ENCODE measurements around the gene NPIPA1.
"Not testable (repeated sequence)": the region's sequence is repeated elsewhere in the genome, so short reads cannot be mapped to it uniquely, and the experiment has no call there.

NPIPA1 gene

GRCh38 chr16:14930971-14931370 lies 6.3 kb upstream of the NPIPA1 start:
- DNase-seq = not testable (repeated sequence)

- DNase-seq = not testable (repeated sequence)
Measured at GRCh38 chr16:14932581-14933375, 4.5 kb upstream of the NPIPA1 start.

DNA sequence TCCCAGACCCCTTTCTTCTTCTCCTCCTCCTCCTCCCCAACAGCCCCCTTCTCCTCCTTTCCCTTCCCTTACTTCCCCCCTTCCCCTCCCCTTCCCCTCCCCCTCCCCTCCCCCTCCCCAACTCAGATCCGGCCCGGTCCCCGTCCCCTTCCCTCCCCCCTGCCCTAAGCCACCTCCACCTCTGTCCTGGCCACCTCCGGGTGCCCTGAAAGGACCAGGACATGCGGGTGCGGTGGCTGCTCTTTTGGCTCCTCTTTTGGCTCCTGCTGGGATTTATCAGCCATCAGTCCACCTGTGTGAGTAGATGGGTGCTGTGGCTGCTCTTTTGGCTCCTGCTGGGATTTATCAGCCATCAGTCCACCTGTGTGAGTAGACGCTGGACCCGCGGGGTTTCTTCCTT lies 751 bp downstream of the NPIPA1 start:
- DNase-seq = not testable (repeated sequence)

DNA sequence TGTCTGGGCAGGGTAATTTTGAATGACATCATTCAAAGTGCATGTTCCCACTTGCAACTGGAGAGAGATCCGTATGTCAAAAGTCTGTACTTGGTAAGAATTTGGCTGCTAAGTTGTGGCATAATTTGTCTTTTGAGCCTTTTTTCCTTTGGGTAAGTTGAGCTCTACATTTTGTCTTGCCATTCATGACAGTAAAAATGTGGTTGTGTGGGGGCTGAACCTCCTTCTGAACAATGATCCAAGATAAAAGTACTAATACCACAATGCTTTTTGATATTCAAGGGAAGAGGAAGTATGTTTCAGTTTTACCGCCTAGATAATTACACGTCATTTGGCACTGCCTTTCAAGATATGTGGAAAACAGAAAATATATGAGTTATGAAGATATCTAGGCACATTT lies 5.4 kb downstream of the NPIPA1 start:
- not testable (repeated sequence) for DNase-seq

GRCh38 chr16:14955546-14956231 lies 18.4 kb downstream of the NPIPA1 start:
- no peak for DNase-seq

DNA sequence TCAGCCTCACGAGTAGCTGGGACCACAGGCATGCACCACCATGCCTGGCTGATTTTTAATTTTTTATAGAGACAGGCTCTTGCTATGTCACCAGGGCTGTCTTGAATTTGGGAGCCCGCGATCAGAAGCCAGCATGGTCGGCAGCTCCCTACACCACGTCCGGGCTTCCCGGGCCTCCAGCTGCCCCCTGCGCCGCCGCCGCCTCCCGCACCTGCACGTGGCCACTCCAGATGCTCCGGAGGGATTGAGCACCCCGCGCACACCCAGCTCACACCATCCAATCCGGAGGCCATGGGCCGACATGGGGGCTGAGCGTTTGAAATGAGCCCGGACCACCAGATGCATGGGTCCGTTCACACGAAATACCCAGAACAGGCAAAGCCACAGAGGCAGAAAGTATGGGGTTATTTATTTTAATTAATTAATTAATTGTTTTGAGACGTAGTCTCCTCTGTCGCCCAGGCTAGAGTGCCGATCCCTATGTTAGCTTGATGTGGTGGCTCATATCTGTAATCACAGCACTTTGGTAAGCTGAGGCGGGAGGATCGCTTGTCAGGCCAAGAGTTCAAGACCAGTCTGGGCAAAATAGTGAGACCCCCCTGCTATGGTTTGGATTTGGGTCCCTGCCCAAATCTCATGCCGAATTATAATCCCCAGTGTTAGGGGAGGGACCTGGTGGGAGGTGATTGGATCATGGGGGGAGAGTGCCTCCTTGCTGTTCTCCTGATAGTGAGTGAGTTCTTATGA lies 20.5 kb downstream of the NPIPA1 start:
- no peak for DNase-seq

- no peak for DNase-seq
Measured at GRCh38 chr16:14958323-14958600, 21.0 kb downstream of the NPIPA1 start.

DNA sequence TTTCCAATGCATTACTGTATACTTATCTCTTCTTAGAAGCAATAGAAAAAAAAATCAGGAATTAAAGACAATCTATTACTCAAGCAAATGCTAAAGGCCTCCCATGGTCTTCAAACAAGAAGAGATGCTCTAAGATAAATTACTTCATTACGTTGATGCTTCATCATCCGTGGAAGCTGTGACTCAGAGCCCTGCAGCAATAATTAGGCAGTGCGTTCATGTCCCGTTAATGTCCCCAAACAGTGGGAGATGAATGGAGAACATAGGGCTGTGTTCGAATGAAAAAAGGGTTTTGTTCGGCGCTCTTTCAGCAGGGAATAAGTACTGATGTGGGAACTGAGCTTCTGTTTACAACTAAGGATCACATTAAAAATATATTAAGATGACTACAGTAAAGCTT lies 21.7 kb downstream of the NPIPA1 start:
- DNase-seq = no peak

DNA sequence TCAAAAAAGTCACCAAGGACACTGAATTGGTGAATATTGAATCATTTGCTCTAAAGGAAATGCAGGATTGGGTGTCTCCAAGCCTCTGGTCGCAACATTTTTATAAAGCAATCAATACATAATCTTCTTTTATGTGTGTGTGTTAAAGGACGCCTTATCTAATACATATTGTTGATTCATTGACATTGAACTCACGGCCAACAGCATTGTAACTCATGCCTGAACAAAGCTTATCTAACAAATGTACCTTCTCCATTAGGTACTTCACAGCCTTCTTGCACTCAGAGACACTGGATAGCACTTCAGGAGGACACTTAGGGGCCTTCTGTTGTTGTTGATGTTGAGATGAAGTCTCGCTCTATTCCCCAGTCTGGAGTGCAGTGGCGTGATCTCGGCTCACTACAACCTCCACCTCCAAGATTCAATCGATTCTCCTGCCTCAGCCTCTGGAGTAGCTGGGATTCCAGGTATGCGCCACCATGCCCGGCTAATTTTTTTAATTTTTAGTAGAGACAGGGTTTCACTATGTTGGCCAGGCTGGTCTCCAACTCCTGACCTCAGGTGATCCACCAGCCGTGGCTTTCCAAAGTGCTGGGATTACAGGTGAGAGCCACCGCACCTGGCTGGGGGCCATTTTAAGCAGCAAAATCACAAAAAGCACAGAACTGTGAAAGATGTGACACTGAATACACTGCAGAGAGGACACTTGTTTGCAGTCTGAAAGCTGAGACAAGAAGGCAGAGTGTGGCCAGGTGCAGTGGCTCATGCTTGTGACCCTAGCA lies 24.4 kb downstream of the NPIPA1 start:
- no peak for DNase-seq

DNA sequence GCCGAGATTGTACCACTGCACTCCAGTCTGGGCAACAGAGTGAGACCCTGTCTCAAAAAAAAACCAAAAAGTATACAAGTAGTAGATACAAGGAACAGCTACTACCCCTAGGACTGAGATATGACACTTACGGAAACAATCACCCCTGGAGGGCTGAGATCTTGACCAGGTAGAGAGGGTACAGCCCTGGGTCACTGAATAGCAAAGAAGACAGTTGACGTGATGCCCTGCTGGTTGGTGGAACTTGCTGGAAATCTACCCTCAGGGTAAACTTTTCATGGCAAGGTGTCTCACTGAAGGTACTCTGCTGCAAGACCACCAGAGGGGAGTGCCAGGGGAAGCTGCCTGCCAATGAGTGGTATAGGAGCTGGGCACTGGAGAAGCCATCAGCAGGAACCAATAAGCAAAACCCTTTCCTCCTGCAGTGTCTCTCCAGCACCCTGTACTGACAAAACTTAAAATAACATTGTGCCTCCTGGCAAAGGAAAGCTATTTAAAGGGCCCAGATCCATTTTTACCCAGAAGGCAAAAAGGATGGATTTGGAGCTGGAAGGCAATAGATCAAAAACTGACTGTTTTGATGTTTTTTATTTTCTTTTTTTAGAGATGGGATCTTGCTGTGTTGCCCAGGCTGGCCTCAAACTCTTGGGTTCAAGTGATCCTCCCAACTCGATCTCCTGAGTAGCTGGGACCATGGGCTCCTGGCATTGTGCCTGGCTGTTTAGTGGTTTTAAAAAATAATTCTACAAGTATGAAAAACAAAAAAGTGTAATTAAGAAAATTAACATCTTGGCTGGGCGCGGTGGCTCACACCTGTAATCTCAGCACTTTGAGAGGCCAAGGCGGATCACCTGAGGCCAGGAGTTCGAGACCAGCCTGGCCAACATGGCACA lies 26.3 kb downstream of the NPIPA1 start:
- no peak for DNase-seq

- no peak for DNase-seq
Measured at GRCh38 chr16:14965328-14965727, 28.1 kb downstream of the NPIPA1 start.

GRCh38 chr16:14969795-14970194 lies 32.6 kb downstream of the NPIPA1 start:
- DNase-seq = not testable (repeated sequence)

DNA sequence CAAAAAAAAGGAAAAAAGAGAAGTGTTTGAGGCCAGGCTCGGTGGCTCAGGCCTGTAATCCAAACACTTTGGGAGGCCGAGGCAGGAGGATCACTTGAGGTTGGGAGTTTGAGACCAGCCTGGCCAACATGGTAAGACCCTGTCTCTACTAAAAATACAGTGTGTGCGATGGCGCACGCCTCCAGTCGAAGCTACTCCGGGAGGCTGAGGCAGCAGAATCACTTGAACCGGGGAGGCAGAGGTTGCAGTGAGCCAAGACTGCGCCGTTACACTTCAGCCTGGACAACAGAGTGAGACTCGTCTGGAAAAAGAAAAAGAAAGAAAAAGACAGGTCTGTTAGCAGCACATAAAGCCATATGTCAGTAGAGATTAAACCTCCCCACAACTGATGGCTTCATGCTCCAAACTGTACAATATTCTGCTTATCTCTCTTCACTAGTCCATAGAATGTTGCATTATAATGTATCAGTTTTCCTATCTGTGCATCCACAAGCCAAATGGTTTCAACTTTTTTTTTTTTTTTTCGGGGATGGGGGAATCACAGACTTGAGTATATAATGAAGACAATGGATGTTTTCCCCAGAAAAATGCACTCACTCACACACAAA lies 34.5 kb downstream of the NPIPA1 start:
- DNase-seq = not testable (repeated sequence)

GRCh38 chr16:14973785-14974322 lies 36.6 kb downstream of the NPIPA1 start:
- not testable (repeated sequence) for DNase-seq

- DNase-seq = peak in 1 of 5 donors; percentile 77
Measured at GRCh38 chr16:14974331-14974655, 37.0 kb downstream of the NPIPA1 start.

DNA sequence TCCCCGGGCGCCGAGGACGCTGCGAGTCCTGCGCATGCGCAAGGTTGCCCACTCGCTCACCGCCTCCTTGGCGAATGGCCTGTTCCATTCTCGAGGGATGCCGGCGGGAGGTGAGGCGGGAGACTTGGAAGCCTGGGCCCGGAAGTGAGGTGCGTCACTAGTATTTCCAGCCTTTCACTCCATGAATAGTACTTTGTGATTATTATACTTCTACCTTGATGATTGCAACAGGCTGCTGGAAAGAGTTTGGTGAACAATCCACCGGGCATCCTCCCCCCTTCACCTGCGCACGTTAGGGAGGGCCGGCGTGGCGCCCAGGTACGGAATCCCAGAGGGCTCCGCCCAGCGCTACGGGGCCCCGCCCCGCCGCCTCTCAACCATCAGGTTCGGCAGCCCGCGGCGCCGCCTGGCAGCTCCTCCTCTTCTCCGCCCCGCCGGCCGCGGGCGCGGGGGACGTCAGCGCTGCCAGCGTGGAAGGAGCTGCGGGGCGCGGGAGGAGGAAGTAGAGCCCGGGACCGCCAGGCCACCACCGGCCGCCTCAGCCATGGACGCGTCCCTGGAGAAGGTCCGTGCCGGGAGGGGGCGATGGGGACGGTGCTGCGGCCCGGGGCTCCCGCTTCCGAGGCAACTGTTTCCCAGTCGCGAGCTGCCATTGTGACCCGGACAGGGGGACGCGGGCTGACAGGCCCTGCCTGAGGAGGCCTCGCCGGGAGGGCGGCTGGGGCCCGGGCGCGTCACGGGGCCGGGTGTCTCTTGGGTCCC lies 37.6 kb downstream of the NPIPA1 start, which contains the start of gene PDXDC1:
Gene PDXDC1 (plus strand): TSS at position 371 of the 762 bp plus-strand sequence. CDS start 174 bp downstream, at position 545.
- peak; percentile 94 to 99 (median 95) for DNase-seq

DNA sequence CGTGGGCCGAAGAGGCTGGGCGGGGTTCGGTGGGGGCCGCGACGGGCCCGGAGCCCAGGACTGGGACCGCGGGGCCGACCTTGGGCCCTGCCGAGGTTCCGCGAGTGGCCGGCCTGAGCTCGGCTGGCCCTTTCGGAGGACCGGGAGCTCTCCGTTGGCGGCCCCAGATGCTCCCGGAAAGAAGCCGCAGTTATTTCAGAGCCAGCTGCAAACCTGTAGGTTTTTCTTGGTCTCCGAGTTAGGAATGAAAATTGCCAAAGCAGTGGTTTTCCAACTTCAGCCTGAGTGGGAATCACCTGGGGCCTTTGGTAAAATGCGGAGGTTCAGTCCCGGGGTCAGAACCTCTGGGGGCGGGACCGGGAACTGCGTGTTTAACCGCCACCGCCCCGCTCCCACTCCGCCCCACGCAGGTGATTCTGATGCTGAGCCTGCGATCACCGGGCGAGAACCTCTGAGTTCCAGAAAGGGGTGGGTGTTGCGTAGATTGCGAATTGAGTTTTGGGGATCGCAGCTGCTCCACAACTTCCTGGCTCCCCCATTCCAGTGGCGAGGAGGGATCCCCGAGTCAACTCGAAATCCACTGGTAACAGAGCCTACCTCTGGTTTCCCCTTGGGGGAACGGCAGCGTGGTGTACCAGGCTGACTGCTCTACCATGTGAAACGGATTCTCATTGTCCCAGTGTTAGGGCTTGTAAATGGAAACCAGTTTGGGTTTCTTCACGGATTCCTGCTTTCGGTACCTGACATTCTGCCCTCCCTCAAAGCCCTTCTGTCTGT lies 38.4 kb downstream of the NPIPA1 start:
- DNase-seq = peak; percentile 24 to 66 (median 64)

DNA sequence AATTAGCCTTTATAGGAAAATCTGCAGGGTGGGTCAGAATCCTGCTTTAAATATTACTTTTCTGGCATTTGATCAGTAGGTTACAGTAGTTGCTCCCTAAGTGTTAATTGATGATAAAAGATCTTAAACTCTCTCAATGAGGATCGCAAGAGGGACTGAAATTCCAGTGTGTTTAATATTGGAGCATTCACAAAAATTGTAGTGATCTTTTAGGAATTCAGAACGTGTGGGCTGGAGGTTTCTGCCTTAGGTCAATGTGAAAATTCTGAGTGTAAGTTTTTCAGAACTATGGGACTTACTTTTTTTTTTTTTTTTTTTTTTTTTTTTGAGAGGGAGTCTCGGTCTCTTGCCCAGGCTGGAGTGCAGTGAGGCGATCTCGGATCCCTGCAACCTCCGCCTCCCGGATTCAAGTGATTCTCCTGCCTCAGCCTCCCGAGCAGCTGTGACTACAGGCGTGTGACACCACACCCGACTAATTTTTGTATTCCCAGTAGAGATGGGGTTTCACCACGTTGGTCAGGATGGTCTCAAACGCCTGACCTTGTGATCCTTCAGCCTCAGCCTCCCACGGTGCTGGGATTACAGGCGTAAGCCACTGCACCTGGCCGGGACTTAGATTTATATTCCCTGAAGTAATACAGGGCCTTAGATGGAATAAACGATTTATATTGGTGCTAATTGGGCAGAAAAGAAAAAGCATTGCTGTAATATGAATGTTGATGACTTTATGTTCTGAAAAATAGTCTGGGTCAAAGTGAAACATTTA lies 39.9 kb downstream of the NPIPA1 start:
- DNase-seq = not testable (repeated sequence)

- DNase-seq = not testable (repeated sequence)
Measured at GRCh38 chr16:14978281-14978680, 41.0 kb downstream of the NPIPA1 start.

Measured in T-helper 1 cell (primary cell).